IMR-90 (cell line): Measurements from ENCODE around the gene TICAM2. TPM values are rescaled to one million over a fixed set of nuclear protein-coding genes. Genes with fewer than 3 reads are reported as not detected.

Experiments
- ATAC-seq: fragments of 200-7000 bp; cut with Tn5 transposase; 2 replicates; pipeline ENCODE4 v1.9.1; 2020; ENCODE audit warnings: low read depth, mild to moderate bottlenecking, moderate library complexity
- BruUV-seq: library from RNA; stranded (reverse); fragments of 400-500 nt; replicated peaks from 2 replicates; lab custom pipeline; 2021; lab: Mats Ljungman, UMichigan
- CTCF ChIA-PET: fragments of 300-600 bp; formaldehyde crosslinking; extraction: SDS; loops from one replicate; lab custom pipeline; 2021; ENCODE audit warnings: antibody characterized with exemption; lab: Yijun Ruan, JAX
- POLR2A ChIA-PET: fragments of 300-600 bp; sonication (Branson Sonifier 250); formaldehyde crosslinking; loops from one replicate; lab custom pipeline; 2022; ENCODE audit warnings: antibody characterized with exemption; ENCODE audit not compliant: unreplicated experiment; lab: Charles Lee
- DNase-seq: peaks from one replicate; pipeline ENCODE4 v3.0.0; 2013
- H2AFZ ChIP-seq: replicated peaks from 2 replicates; pipeline ENCODE3; 2013; ENCODE audit warnings: low read length, mild to moderate bottlenecking; ENCODE audit not compliant: poor library complexity
- H2AK5ac ChIP-seq: 2 replicates; pipeline ENCODE4 v1.6.1; 2013; ENCODE audit warnings: low read depth, low read length, inconsistent platforms
- H2AK9ac ChIP-seq: replicated peaks from 2 replicates; pipeline ENCODE3; 2013; ENCODE audit warnings: mild to moderate bottlenecking, low read depth, low read length, moderate library complexity; ENCODE audit not compliant: poor library complexity
- H2BK120ac ChIP-seq: 2 replicates; pipeline ENCODE4 v1.6.1; 2013; ENCODE audit warnings: low read depth, low read length, inconsistent platforms
- H2BK15ac ChIP-seq: 3 replicates; pipeline ENCODE4 v1.6.1; 2013; ENCODE audit warnings: low read depth, low read length, inconsistent platforms
- H2BK20ac ChIP-seq: 2 replicates; pipeline ENCODE4 v1.6.1; 2013; ENCODE audit warnings: low read depth, mild to moderate bottlenecking, inconsistent platforms, low read length, moderate library complexity
- H2BK5ac ChIP-seq: 2 replicates; pipeline ENCODE4 v1.6.1; 2013; ENCODE audit warnings: mild to moderate bottlenecking, low read depth, low read length, inconsistent platforms; ENCODE audit not compliant: poor library complexity, severe bottlenecking
- H3K14ac ChIP-seq: replicated peaks from 2 replicates; pipeline ENCODE4 v1.6.1; 2013; ENCODE audit warnings: low read depth, low read length, inconsistent platforms
- H3K18ac ChIP-seq: 2 replicates; pipeline ENCODE4 v1.6.1; 2013; ENCODE audit warnings: low read depth, low read length, control low read depth
- H3K23ac ChIP-seq: 2 replicates; pipeline ENCODE4 v1.6.1; 2013; ENCODE audit warnings: low read depth, low read length, inconsistent platforms
- H3K27ac ChIP-seq: 2 replicates; pipeline ENCODE4 v1.5.1; 2013; ENCODE audit warnings: mild to moderate bottlenecking, control low read depth, low read length; ENCODE audit not compliant: insufficient read depth
- H3K27me3 ChIP-seq: 2 replicates; pipeline ENCODE4 v1.6.1; 2013; ENCODE audit warnings: low read length; ENCODE audit not compliant: control insufficient read depth, insufficient read depth
- H3K36me3 ChIP-seq: 2 replicates; pipeline ENCODE4 v1.6.1; 2013; ENCODE audit warnings: low read length, mixed read lengths; ENCODE audit not compliant: control insufficient read depth, insufficient read depth
- H3K4ac ChIP-seq: 2 replicates; pipeline ENCODE4 v1.6.1; 2013; ENCODE audit warnings: low read depth, low read length, inconsistent platforms
- H3K4me1 ChIP-seq: 2 replicates; pipeline ENCODE4 v1.6.1; 2013; ENCODE audit warnings: low read length, mixed read lengths; ENCODE audit not compliant: control insufficient read depth, insufficient read depth
- H3K4me2 ChIP-seq: 2 replicates; pipeline ENCODE4 v1.6.1; 2013; ENCODE audit warnings: low read depth, mild to moderate bottlenecking, control low read depth, low read length, moderate library complexity
- H3K4me3 ChIP-seq: 2 replicates; pipeline ENCODE4 v1.5.1; 2013; ENCODE audit warnings: low read depth, mild to moderate bottlenecking, control low read depth, low read length, moderate library complexity; ENCODE audit not compliant: insufficient read depth
- H3K56ac ChIP-seq: 2 replicates; pipeline ENCODE4 v1.6.1; 2013; ENCODE audit warnings: low read length, inconsistent platforms; ENCODE audit not compliant: insufficient read depth; ENCODE audit errors: extremely low read depth
- H3K79me1 ChIP-seq, 2 experiments: 2 replicates each; pipeline ENCODE4 v1.6.1; 2013; ENCODE audit warnings: low read length in 2 of 2, inconsistent platforms in 1 of 2, low read depth in 1 of 2
- H3K9ac ChIP-seq: 2 replicates; pipeline ENCODE4 v1.6.1; 2013; ENCODE audit warnings: low read depth, low read length, control low read depth
- H3K9me1 ChIP-seq: 2 replicates; pipeline ENCODE4 v1.6.1; 2013; ENCODE audit warnings: low read length, inconsistent platforms; ENCODE audit not compliant: insufficient read depth
- H3K9me3 ChIP-seq: 2 replicates; pipeline ENCODE4 v1.6.1; 2013; ENCODE audit warnings: low read length; ENCODE audit not compliant: control insufficient read depth, insufficient read depth
- H4K20me1 ChIP-seq: 2 replicates; pipeline ENCODE4 v1.6.1; 2013; ENCODE audit warnings: low read length, inconsistent platforms; ENCODE audit not compliant: insufficient read depth
- H4K5ac ChIP-seq: 2 replicates; pipeline ENCODE4 v1.6.1; 2013; ENCODE audit warnings: mild to moderate bottlenecking, low read depth, low read length, control low read depth
- H4K8ac ChIP-seq, 2 experiments: 2 replicates each; pipeline ENCODE4 v1.6.1; 2013; ENCODE audit warnings: low read depth in 2 of 2, low read length in 2 of 2, control low read depth in 1 of 2, inconsistent platforms in 1 of 2
- H4K91ac ChIP-seq: 2 replicates; pipeline ENCODE4 v1.6.1; 2013; ENCODE audit warnings: low read depth, low read length, inconsistent platforms; ENCODE audit not compliant: insufficient read depth
- MAFK ChIP-seq: IDR thresholded peaks from 2 replicates; pipeline ENCODE4 v1.6.1; 2012; ENCODE audit warnings: low read depth, low read length, improper control_type of control experiment
- RCOR1 ChIP-seq: IDR thresholded peaks from 2 replicates; pipeline ENCODE4 v1.6.1; 2012; ENCODE audit warnings: mild to moderate bottlenecking, low read length, improper control_type of control experiment; ENCODE audit not compliant: insufficient replicate concordance
- WGBS, 2 experiments: methylation state at CpG; one replicate each; pipeline versions ENCODE4 v1.1.5 to v1.1.7; 2013; ENCODE audit warnings: missing lambda C conversion rate in 2 of 2; ENCODE audit not compliant: insufficient read length in 1 of 2; ENCODE audit errors: extremely low coverage in 2 of 2; 5-methylcytosine and 5-hydroxymethylcytosine counted together
- dilution Hi-C: fragments of 300-500 bp; cut with HindIII; formaldehyde crosslinking; loops from one replicate; pipeline ENCODE4 v1.14.3; 2018; ENCODE audit warnings: low sequenced_read_pairs; ENCODE audit not compliant: unreplicated experiment
- in situ Hi-C: fragments of 300-500 bp; cut with MboI; formaldehyde crosslinking; loops from 3 replicates; pipeline ENCODE4 v1.14.3; 2019; ENCODE audit warnings: low sequenced_read_pairs, inconsistent platforms, mixed read lengths
- intact Hi-C: fragments of 100-400 bp; cut with micrococcal nuclease; formaldehyde crosslinking; loops from 2 replicates; pipeline ENCODE4 v1.10.0; 2022
- polyA plus RNA-seq, 3 experiments: library from polyadenylated mRNA; depleted of rRNA; stranded (reverse); fragments of >200 nt; gene quantifications; 2 replicates each; pipeline ENCODE4 v1.2.3, GENCODE V29; 2012; ENCODE audit warnings: low replicate concordance in 1 of 3
- total RNA-seq: library from RNA; depleted of rRNA; stranded (reverse); fragments of >200 nt; gene quantifications from 2 replicates; pipeline ENCODE4 v1.2.3, GENCODE V29; 2012

The TICAM2 gene
- total and polyA plus RNA-seq, 2 of the 4 experiments (the other 2 are of a cell fraction) = 2.9 to 4.3 TPM

DNA sequence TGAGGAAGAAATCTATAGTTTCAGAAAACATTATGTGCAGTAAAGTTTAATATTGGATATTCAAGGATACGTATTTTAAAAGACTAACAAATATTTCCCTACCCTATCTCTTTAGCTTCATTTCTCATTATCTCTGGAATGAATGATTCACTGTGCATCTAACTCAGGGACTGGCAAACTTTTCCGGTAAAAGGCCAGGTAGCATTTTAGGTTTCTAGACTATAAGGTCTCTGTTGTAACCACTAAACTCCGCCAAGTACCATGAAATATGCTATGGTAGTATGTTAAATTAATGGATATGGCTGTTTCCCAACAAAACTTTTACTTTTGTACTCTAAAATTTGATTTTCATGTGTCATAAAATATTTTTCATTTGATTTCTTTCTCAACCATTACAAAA is 70.9 kb downstream of the TICAM2 start:
- DNase-seq (no peak), ATAC-seq (no peak)
- Histone ChIP-seq H2AK9ac (no peak overlapping the region), H2AFZ (no peak overlapping the region), H3K9me3 (no peaks in the 10 kb centered on the region), H3K14ac (no peak overlapping the region), H3K4me3 (no peak overlapping the region), H4K8ac (no peak overlapping the region), H3K36me3 (peaks cover 7% of the 10 kb centered on the region), H3K4me2 (no peak overlapping the region), H4K91ac (no peak overlapping the region), H4K5ac (no peak overlapping the region), H3K27ac (no peak overlapping the region), H2BK15ac (no peak overlapping the region), H3K79me1 (peaks cover 10 to 34% of the 10 kb centered on the region in 2 experiments), H2BK5ac (no peak overlapping the region), H3K27me3 (no peaks in the 10 kb centered on the region), H3K9ac (no peak overlapping the region), H3K18ac (no peak overlapping the region), H3K9me1 (peaks cover 2% of the 10 kb centered on the region), H3K23ac (no peak overlapping the region), H2AK5ac (no peak overlapping the region), H4K20me1 (peaks cover 50% of the 10 kb centered on the region; the same call in 1 of the 2 replicates), H3K4ac (no peak overlapping the region), H3K4me1 (peaks cover 4% of the 10 kb centered on the region), H2BK20ac (no peak overlapping the region), H2BK120ac (no peak overlapping the region), H3K56ac (no peak overlapping the region)
- no TSS peak for BruUV-seq
- TF ChIP-seq MAFK (no peak), RCOR1 (no peak)
- in situ Hi-C loops = no loop called here
- POLR2A ChIA-PET = no interaction called here
- WGBS, 2 experiments = no CpG with 5 or more reads among the region's 3 CpGs
- CTCF ChIA-PET = no interaction called here
- intact Hi-C loops = no loop called here
- dilution Hi-C loops = no loop called here
